Measurements from ENCODE around the gene EIF4G3.
A peak's percentile ranks its signal among the peaks of the same experiment; 100 is the strongest.
"Not testable (repeated sequence)": the region's sequence is repeated elsewhere in the genome, so short reads cannot be mapped to it uniquely, and the experiment has no call there.

The EIF4G3 gene

DNA sequence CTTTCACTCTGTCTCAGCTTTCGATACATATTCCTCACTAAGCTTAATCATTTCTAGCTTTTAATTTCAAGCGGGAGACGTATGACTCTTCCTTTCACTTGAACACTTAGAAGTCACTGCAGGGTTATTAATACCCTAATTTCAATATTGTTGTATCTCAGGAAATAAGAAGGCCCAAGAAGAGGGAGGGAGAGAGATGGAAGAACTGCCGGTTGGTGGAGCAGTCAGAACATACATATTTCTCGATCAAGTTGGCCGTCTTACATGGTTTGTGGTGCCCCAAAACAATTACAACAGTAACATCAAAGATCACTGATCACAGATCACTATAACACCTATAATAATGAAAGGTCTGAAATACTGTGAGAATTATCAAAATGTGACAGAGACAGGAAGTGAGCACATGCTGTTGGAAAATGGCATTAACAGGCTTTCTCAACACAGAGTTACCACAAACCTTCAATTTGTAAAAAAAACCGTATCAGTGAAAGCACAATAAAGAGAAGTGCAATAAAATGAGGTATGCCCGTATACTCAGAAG, 244.2 kb downstream of the EIF4G3 start:
- DNase-seq = peak in 1 of 2 donors; percentile 19

DNA sequence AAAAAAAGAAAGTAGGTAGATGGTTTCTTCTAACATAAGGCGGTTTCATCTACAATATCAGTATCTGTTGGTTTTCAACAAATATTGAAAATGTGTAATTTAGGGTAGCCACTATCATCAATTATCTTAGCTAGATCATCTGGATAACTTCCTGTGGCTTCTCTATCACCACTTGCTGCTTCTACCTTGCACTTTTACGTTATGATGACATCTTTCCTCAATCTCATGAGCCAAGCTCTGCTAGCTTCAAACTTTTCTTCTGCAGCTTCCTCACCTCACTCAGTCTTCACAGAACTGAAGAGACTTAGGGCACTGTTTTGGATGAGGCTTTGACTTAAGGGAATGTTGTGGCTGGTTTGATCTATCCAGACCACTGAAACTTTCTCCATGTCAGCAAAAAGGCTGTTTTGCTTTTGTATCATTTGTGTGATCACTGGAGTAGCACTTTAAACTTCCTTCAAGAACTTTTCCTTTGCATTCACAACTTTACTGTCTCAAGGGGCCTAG, 244.7 kb downstream of the EIF4G3 start:
- no peak for DNase-seq

- no peak for DNase-seq
Observed at GRCh38 chr1:20930427-20930826, 246.3 kb downstream of the EIF4G3 start.

DNA sequence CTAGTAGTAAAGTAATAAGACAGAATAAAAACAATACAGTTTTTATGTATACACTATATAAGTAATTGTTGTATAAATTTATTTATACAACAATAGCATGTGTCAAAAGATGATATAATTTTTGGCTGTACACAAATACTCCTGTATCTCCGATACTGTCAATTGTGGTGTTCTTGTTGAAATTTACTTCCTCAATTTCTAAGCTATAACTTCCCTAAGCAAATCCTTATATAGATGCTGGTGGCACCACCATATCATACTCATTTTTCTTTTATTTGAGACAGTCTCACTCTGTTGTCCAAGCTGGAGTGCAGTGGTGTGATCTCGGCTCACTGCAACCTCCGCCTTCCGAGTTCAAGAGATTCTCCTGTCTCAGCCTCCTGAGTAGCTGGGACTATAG, 248.6 kb downstream of the EIF4G3 start:
- DNase-seq = no peak

DNA sequence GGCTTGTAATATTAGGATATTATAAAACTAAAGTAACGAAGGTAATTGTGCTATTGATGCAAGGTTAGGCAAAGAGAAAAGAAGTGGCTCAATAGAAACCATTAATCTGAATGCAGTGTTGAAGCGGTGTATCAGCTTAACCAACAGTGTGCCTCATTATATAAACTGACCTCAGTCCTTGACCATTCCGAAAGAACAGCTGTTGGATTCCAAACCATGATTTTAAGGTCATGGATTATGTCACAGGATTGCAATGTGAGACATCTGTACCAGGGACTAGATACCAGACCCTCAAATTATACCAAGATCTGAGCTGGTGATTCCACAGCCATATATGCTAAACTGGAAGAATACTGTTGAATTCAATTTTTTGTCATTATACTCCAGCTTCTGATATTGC, 255.4 kb downstream of the EIF4G3 start:
- no peak for DNase-seq

- DNase-seq = no peak
Observed at GRCh38 chr1:20913242-20913641, 263.5 kb downstream of the EIF4G3 start.

DNA sequence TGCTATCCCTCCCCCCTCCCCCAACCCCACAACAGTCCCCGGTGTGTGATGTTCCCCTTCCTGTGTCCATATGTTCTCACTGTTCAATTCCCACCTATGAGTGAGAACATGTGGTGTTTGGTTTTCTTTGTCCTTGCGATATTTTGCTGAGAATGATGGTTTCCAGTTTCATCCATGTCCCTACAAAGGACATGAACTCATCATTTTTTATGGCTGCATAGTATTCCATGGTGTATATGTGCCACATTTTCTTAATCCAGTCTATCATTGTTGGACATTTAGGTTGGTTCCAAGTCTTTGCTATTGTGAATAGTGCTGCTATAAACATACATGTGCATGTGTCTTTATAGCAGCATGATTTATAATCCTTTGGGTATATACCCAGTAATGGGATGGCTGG, 269.2 kb downstream of the EIF4G3 start:
- not testable (repeated sequence) for DNase-seq

DNA sequence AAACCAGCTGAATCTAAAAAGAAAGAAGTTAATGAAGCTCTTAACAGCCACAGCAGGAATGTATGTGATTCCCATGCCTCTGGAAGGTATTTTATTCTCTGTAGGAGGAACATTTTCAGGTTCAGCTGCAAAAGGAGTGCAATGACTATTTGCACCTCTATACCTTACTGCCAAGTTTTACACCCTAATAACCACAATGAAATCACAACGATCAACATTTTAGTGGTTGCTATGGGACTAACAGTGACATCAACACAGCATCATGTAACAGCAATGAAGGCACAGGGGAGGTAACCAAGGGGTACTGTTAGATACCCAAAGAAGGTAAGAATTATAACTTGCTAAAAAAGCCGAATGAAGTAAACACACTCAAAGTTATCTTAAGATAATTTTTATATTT, 273.3 kb downstream of the EIF4G3 start:
- peak in 1 of 2 donors; percentile 2 for DNase-seq

- no peak for DNase-seq
Observed at GRCh38 chr1:20900056-20900455, 276.6 kb downstream of the EIF4G3 start.

- no peak for DNase-seq
Observed at GRCh38 chr1:20899154-20899972, 277.3 kb downstream of the EIF4G3 start.

GRCh38 chr1:20896826-20897225, 279.9 kb downstream of the EIF4G3 start:
- DNase-seq = no peak

GRCh38 chr1:20893931-20894330, 282.8 kb downstream of the EIF4G3 start:
- DNase-seq = no peak

- DNase-seq = no peak
Observed at GRCh38 chr1:20891091-20891490, 285.6 kb downstream of the EIF4G3 start.

- DNase-seq = no peak
Observed at GRCh38 chr1:20887246-20887645, 289.5 kb downstream of the EIF4G3 start.

DNA sequence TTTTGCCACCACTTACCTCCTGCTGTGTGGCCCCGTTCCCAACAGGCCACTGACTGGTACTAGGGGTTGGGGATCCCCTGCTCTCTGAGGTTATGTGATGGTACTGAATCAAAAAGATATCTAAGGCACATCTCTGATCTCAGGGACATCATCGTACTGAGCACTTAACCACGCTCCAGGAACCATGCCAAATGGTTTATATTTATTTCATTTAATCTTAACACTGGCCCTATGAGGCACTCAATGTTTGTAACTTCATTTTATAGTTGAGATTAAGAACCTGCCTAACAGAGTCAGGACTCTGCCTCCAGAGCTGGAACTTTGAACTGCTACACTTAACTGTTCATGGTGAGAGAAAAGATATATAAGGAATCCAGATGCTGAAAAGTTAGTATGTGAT, 291.6 kb downstream of the EIF4G3 start:
- no peak for DNase-seq

DNA sequence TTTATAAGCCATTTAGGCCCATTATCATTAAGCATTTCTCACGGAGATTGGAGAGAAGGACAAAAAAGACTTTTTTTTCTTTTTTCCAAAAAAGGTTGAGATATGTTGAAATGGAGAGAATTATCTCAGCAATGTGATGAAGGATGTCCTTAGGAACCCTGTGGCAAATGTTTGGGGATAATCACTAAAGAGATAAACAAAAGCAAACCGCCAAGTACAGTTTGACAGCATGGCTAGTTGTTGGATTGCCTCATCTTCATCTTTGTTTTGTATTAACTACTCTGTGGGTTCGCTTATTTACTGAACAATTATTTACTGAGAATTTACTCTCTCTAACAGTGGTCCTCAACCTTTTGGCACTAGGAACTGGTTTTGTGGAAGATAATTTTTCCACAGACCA, 292.2 kb downstream of the EIF4G3 start:
- no peak for DNase-seq

GRCh38 chr1:20883766-20884165, 292.9 kb downstream of the EIF4G3 start:
- no peak for DNase-seq

GRCh38 chr1:20882837-20883236, 293.9 kb downstream of the EIF4G3 start:
- DNase-seq = no peak

GRCh38 chr1:20878799-20879198, 297.9 kb downstream of the EIF4G3 start:
- no peak for DNase-seq

- DNase-seq = no peak
Observed at GRCh38 chr1:20875198-20875973, 301.3 kb downstream of the EIF4G3 start.

DNA sequence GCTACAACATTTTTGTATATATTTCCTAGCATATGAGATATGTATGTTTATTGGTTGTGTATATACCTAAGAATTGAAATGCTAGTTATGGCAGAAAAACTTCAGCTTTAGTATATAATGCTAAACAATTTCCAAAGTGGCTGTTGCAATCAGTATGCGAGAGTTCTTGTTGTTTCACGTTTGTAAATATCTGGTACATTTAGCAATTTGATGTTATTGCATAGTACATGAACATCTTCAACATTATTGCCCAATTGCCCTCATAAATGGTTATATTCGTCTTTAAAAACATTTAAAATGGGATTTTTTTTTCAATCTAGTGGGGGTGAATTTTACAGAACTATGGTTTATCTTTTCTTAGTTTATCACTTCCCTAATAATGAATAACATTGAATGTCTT, 303.4 kb downstream of the EIF4G3 start:
- no peak for DNase-seq

DNA sequence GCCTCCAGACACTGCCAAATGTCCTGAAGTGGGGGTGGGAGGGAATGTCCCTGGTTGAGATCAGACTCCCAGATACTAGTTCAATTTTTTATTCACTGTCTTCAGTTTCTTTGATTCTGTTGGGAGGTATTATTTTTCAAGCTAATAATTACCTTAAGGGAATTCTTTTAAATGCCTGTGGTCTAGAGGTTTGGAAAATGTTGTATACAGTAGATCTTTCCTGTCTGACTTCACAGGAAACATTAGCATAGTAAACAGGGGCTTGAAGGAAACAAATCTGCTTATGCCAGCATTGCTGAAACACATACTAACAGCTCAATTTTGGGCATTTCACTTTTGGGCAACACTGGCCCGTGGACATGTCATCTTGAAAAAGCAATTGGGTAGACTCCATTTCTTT, 305.3 kb downstream of the EIF4G3 start:
- DNase-seq = no peak

DNA sequence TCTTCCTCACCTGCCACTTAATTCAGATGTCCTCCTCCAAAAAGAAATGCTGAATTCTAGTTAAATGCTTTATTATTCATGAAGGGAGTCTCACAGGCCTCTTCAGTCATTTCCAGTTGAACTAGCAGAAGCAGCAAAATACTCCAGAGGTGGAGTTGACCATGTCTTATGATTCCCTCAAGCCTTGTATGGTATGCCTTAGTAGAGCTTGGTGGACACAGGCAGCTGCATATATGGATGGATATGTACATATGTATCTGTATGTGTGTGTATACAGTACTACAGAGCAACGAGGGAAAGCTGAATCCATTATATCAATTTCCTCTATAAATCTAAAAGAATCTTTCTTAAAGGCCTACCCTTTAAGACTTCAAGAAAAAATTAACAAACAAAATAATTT, 306.0 kb downstream of the EIF4G3 start:
- no peak for DNase-seq

DNA sequence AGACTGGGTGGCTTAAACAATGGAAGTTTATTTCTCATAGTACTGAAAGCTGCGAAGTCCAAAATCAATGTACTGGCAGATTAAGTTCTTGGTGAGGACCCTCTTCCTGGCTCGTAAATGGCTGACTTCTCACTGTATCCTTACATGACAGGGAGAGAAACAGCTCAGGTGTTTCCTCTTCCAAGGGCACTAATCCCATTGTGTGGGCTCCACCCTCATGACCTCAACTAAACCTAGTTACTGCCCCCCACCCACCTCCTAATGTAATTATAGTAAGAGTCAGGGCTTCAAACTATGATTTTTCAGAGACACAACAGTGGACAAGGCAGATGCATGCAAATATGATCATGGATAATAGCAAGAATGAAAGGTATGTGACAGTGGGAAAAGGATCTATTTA, 308.4 kb downstream of the EIF4G3 start:
- DNase-seq = no peak
